ENCODE measurements around the gene MEGF6. TPM values are rescaled to one million over a fixed set of nuclear protein-coding genes. Genes with fewer than 3 reads are reported as not detected.
A peak's percentile ranks its signal among the peaks of the same experiment; 100 is the strongest.

The MEGF6 gene
- total RNA-seq, 1 experiment from 2014 or later: 14.3 TPM

DNA sequence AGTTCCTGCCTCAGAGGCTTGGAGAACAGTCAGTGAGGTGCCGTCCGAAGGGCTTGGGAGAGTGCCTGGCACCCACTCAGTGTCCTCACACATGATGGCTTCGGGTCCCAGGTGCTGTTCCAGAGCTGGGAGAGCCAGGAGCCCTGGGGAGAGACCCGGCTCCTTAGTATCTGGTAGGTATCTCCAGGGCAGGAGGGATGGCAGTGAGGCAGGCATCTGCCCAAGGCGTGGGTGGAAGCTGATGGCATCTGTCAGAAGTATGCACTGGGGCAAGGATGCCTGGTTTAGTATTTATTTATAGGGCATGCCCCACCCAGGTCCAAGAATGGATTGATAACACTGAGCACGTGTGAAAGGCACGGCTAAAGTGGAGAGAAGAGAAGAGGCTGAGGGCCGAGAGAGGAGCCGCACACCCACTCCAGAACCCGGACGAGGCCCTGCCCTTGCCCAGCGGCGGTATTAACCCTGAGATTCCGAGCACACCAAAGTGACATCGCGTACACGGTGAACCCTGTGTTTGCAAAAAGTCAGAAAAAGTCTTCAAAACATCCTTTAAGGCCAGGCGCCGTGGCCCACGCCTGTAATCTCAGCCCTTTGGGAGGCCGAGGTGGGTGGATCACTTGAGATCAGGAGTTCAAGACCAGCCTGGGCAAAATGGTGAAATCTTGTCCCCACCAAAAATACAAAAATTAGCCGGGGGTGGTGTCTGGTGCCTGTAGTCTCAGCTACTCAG lies 43.4 kb upstream of the MEGF6 start:
- intact Hi-C loops (cut with micrococcal nuclease): no loop called here
- H3K27me3 Mint-ChIP-seq (ENCODE audit: insufficient read depth, unreplicated experiment): no peaks in the 10 kb centered on the region
- no peak for TF ChIP-seq CTCF (IDR thresholded peaks at IDR 0.05; ENCODE audit: unreplicated experiment)
- POLR2A ChIA-PET: interaction anchor here (0.6 kb wide), 1 partner anchor 11 kb away, joined by 3 read pairs; no protein-coding TSS in a partner anchor
- H3K36me3 Mint-ChIP-seq (ENCODE audit: insufficient read depth, unreplicated experiment): no peaks in the 10 kb centered on the region
- H3K4me3 Mint-ChIP-seq (ENCODE audit: unreplicated experiment): no peak overlapping the region
- H3K4me1 Mint-ChIP-seq (ENCODE audit: insufficient read depth, unreplicated experiment): no peaks in the 10 kb centered on the region
- H3K9me3 Mint-ChIP-seq (ENCODE audit: unreplicated experiment): no peaks in the 10 kb centered on the region
- no peak for DNase-seq (ENCODE audit: unreplicated experiment)
- H3K27ac Mint-ChIP-seq (ENCODE audit: low read depth, unreplicated experiment): no peak overlapping the region
- CTCF ChIA-PET: interaction anchor here (0.7 to 3.2 kb wide), 3 partner anchors 8 to 69 kb away, joined by 3 to 12 read pairs (median 4); no protein-coding TSS in a partner anchor
- BruUV-seq (replicated peaks): no TSS peak

DNA sequence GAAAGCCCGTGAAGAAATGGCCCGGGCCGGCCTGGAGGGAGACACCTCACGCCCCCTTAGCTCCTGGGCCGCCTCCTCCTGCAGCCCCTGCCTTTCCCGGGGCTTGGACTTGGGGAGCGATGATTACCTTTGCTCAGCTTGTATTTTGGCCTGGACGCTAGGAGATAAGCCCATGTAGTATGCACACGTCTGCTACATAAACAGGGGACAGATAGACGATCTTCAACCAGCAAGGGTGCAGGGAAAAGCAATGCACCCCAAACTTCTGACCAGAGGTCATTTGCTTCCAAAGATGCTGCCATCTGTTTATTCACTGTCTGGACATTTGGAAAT lies 41.9 kb upstream of the MEGF6 start:
- peaks cover 2% of the 10 kb centered on the region for H3K4me1 Mint-ChIP-seq (ENCODE audit: insufficient read depth, unreplicated experiment)
- H3K4me3 Mint-ChIP-seq (ENCODE audit: unreplicated experiment): no peak overlapping the region
- no peaks in the 10 kb centered on the region for H3K9me3 Mint-ChIP-seq (ENCODE audit: unreplicated experiment)
- POLR2A ChIA-PET: interaction anchor here (0.8 to 1.5 kb wide), 3 partner anchors 16 to 64 kb away, joined by 3 to 5 read pairs (median 4); no protein-coding TSS in a partner anchor
- H3K36me3 Mint-ChIP-seq (ENCODE audit: insufficient read depth, unreplicated experiment): no peaks in the 10 kb centered on the region
- intact Hi-C loops (cut with micrococcal nuclease): no loop called here
- no peak for TF ChIP-seq CTCF (IDR thresholded peaks at IDR 0.05; ENCODE audit: unreplicated experiment)
- no peak overlapping the region for H3K27ac Mint-ChIP-seq (ENCODE audit: low read depth, unreplicated experiment)
- H3K27me3 Mint-ChIP-seq (ENCODE audit: insufficient read depth, unreplicated experiment): no peaks in the 10 kb centered on the region
- CTCF ChIA-PET: interaction anchor here (0.6 to 3.2 kb wide), 5 partner anchors 28 to 205 kb away, joined by 3 to 12 read pairs (median 4); no protein-coding TSS in a partner anchor
- BruUV-seq (replicated peaks): no TSS peak
- no peak for DNase-seq (ENCODE audit: unreplicated experiment)

GRCh38 chr1:3652548-3653285 lies 41.4 kb upstream of the MEGF6 start:
- intact Hi-C loops (cut with micrococcal nuclease): no loop called here
- no peak for TF ChIP-seq CTCF (IDR thresholded peaks at IDR 0.05; ENCODE audit: unreplicated experiment)
- no peak overlapping the region for H3K4me3 Mint-ChIP-seq (ENCODE audit: unreplicated experiment)
- H3K27me3 Mint-ChIP-seq (ENCODE audit: insufficient read depth, unreplicated experiment): no peaks in the 10 kb centered on the region
- CTCF ChIA-PET: interaction anchor here (0.5 to 3.2 kb wide), 8 partner anchors 11 to 206 kb away, joined by 3 to 12 read pairs (median 3); no protein-coding TSS in a partner anchor
- peaks cover 2% of the 10 kb centered on the region for H3K36me3 Mint-ChIP-seq (ENCODE audit: insufficient read depth, unreplicated experiment)
- H3K4me1 Mint-ChIP-seq (ENCODE audit: insufficient read depth, unreplicated experiment): peaks cover 7% of the 10 kb centered on the region
- POLR2A ChIA-PET: interaction anchor here (1.3 to 1.5 kb wide), 2 partner anchors 16 to 65 kb away, joined by 4 to 5 read pairs; no protein-coding TSS in a partner anchor
- BruUV-seq (replicated peaks): no TSS peak
- DNase-seq (ENCODE audit: unreplicated experiment): no peak
- H3K9me3 Mint-ChIP-seq (ENCODE audit: unreplicated experiment): no peaks in the 10 kb centered on the region
- H3K27ac Mint-ChIP-seq (ENCODE audit: low read depth, unreplicated experiment): no peak overlapping the region

- POLR2A ChIA-PET: no interaction called here
- H3K9me3 Mint-ChIP-seq (ENCODE audit: unreplicated experiment): no peaks in the 10 kb centered on the region
- intact Hi-C loops (cut with micrococcal nuclease): no loop called here
- peaks cover 5% of the 10 kb centered on the region for H3K36me3 Mint-ChIP-seq (ENCODE audit: insufficient read depth, unreplicated experiment)
- H3K4me1 Mint-ChIP-seq (ENCODE audit: insufficient read depth, unreplicated experiment): peaks cover 7% of the 10 kb centered on the region
- H3K27ac Mint-ChIP-seq (ENCODE audit: low read depth, unreplicated experiment): no peak within 1 kb of the TSS
- no peaks in the 10 kb centered on the region for H3K27me3 Mint-ChIP-seq (ENCODE audit: insufficient read depth, unreplicated experiment)
- peak within 1 kb of the TSS; percentile 43 for H3K4me3 Mint-ChIP-seq (ENCODE audit: unreplicated experiment)
- no peak for DNase-seq (ENCODE audit: unreplicated experiment)
- CTCF ChIA-PET: interaction anchor here (1.2 to 1.3 kb wide), 2 partner anchors 15 to 68 kb away, joined by 3 to 4 read pairs; no protein-coding TSS in a partner anchor
- TF ChIP-seq CTCF (IDR thresholded peaks at IDR 0.05; ENCODE audit: unreplicated experiment): no peak
- no TSS peak for BruUV-seq (replicated peaks)
Measured at GRCh38 chr1:3651930-3652547, 40.7 kb upstream of the MEGF6 start, which contains the start of gene TP73. TSS of gene TP73 (plus strand) at chr1:3652516. CDS start at chr1:3682366, 29,850 bp downstream.

Measured in MCF 10A (cell line).